Measurements from ENCODE around the gene ZDHHC4. TPM values are rescaled to one million over a fixed set of nuclear protein-coding genes. Genes with fewer than 3 reads are reported as not detected.

The ZDHHC4 gene
- total and polyA plus RNA-seq, 2 of the 8 experiments (the other 6 are each of a cell fraction or from before 2014, with no cell fraction given), result 50.2 to 171 TPM

DNA sequence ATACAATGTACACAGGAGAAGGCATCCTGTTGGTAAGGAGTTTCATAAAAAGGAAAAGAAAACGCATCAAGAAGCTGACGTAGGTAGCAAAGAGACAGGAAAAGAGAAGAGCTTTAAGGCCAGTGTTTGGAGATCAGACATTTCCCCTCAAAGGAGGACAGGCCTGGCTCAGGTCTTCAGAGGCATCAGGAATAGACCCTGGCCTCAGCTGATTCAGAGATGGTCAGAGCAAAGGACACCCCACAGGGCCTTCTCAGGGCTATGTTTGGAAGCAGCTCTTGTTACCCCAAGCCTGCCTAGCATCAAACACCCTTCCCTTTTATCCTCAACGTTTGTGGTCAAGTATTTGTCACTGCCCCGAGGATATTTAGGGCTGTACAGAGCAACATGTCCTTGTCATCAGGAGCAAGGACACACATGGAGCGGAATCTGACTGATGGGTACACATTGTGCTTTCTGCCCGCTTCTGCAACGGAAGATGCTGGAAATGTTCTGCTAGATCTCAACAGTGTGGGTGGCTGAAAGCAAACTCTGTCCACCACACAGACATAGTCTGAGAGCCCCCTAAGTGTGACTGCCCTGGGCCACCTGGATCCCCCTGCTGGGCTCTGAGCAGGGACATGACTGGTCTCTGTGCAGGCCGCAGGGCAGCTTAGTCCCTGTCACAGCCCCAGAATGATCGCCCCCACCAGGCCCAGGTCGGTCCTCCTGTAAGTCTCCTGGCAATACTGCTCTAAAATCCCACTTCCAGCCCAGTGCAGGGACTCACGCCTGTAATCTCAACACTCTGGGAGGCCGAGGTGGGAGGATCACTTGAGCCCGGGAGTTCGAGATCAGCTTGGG lies 1.0 kb upstream of the ZDHHC4 start:
- CTCF ChIA-PET (ENCODE audit: partially characterized antibody), result interaction anchor here (0.8 to 8.7 kb wide), 8 partner anchors 9 to 1082 kb away, joined by 3 to 63 read pairs (median 10); partner anchors contain the start of gene INTS15
- Histone ChIP-seq H2AFZ (ENCODE audit: low read length) (no peak overlapping the region), H3K4me3 (ENCODE audit: extremely low read depth in 1 of 4, insufficient read depth in 2 of 4, low read depth in 3 of 4, low read length in 4 of 4) (peak overlapping the region in 2 of 4 experiments; percentile 32 to 59; a peak in 1 of 8 replicates)

More for the DNA sequence above, 1.0 kb upstream of the ZDHHC4 start:
- Histone ChIP-seq H3K27ac (ENCODE audit: low read depth, low read length) (no peak overlapping the region), H3K9ac (replicated peaks in 1 of 4; ENCODE audit: extremely low read depth in 1 of 4, low read depth in 3 of 4, low read length in 3 of 4) (no peak overlapping the region), H3K23me2 (ENCODE audit: low read depth, low read length) (no peaks in the 10 kb centered on the region; the same call in 1 of the 2 replicates), H3K14ac (ENCODE audit: insufficient read length) (no peak overlapping the region), H4K8ac (ENCODE audit: extremely low read depth, insufficient read depth, low read length) (no peak overlapping the region), H2BK120ac (replicated peaks; ENCODE audit: low read depth, low read length) (no peak overlapping the region), H2BK12ac (ENCODE audit: low read depth, low read length) (peak overlapping the region; percentile 31; the same call in 1 of the 2 replicates), H4K5ac (ENCODE audit: insufficient read length, low read depth, low read length) (no peak overlapping the region), H3K4me1 (replicated peaks in 1 of 4; ENCODE audit: control insufficient read depth in 3 of 4, insufficient read depth in 4 of 4, low read length in 3 of 4) (no peaks in the 10 kb centered on the region), H4K91ac (replicated peaks; ENCODE audit: insufficient read length, low read length) (no peak overlapping the region), H3K79me2 (ENCODE audit: control insufficient read depth in 1 of 2, insufficient read depth in 2 of 2, low read length in 2 of 2) (no peaks in the 10 kb centered on the region), H3K18ac (ENCODE audit: extremely low read depth, low read length) (no peak overlapping the region), H2BK20ac (ENCODE audit: low read length) (no peak overlapping the region), H4K20me1 (replicated peaks in 1 of 2; ENCODE audit: control insufficient read depth in 1 of 2, insufficient read depth in 2 of 2, low read length in 2 of 2) (no peaks in the 10 kb centered on the region), H2AK5ac (ENCODE audit: low read depth, low read length) (0 out of 2 replicates have a peak overlapping the region, but pooled peaks have one; percentile 9), H3K79me1 (ENCODE audit: low read depth, low read length) (no peaks in the 10 kb centered on the region), H3K27me3 (replicated peaks in 1 of 4; ENCODE audit: control insufficient read depth in 3 of 4, extremely low read depth in 1 of 4, insufficient read depth in 3 of 4, low read length in 3 of 4) (no peaks in the 10 kb centered on the region), H3K9me3 (ENCODE audit: insufficient read depth in 2 of 2, low read depth in 1 of 2, low read length in 1 of 2) (no peaks in the 10 kb centered on the region), H2BK5ac (ENCODE audit: low read depth, low read length) (no peak overlapping the region), H2BK15ac (ENCODE audit: low read length) (0 out of 2 replicates have a peak overlapping the region, but pooled peaks have one; percentile 11), H3K23ac (ENCODE audit: insufficient read length) (no peak overlapping the region), H3K4ac (replicated peaks; ENCODE audit: insufficient read length, low read depth, low read length) (no peak overlapping the region), H3K36me3 (ENCODE audit: control insufficient read depth in 2 of 4, insufficient read depth in 4 of 4, low read length in 3 of 4) (peaks cover 3 to 11% (median 7%) of the 10 kb centered on the region in 4 experiments; a peak in 4 of 8 replicates), H3K4me2 (ENCODE audit: insufficient read depth in 1 of 2, low read depth in 2 of 2, low read length in 2 of 2) (peak overlapping the region in 1 of 2 experiments; percentile 58; a peak in 1 of 4 replicates), H3K56ac (replicated peaks; ENCODE audit: insufficient read length, low read depth, low read length) (no peak overlapping the region)
- TF ChIP-seq, protein P1, sequence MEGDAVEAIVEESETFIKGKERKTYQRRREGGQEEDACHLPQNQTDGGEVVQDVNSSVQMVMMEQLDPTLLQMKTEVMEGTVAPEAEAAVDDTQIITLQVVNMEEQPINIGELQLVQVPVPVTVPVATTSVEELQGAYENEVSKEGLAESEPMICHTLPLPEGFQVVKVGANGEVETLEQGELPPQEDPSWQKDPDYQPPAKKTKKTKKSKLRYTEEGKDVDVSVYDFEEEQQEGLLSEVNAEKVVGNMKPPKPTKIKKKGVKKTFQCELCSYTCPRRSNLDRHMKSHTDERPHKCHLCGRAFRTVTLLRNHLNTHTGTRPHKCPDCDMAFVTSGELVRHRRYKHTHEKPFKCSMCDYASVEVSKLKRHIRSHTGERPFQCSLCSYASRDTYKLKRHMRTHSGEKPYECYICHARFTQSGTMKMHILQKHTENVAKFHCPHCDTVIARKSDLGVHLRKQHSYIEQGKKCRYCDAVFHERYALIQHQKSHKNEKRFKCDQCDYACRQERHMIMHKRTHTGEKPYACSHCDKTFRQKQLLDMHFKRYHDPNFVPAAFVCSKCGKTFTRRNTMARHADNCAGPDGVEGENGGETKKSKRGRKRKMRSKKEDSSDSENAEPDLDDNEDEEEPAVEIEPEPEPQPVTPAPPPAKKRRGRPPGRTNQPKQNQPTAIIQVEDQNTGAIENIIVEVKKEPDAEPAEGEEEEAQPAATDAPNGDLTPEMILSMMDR (IDR thresholded peaks at IDR 0.05; ENCODE audit: control extremely low read depth in 1 of 3, insufficient read depth in 1 of 3, low read depth in 1 of 3, low read length in 3 of 3), result 0 out of 4 replicates have a peak, but pooled peaks of 1 of the 3 experiments have one; percentile 7
- no peak for TF ChIP-seq SIN3A (conservative IDR thresholded peaks at IDR 0.05 in 1 of 2, IDR thresholded peaks at IDR 0.05 in 1 of 2; ENCODE audit: low read depth in 1 of 2, low read length in 2 of 2)
- 86% methylated on average over 11 of the region's 14 CpGs; no CpG with 5 or more reads in 1 of the 2 experiments for WGBS, 2 experiments (ENCODE audit: extremely low coverage in 1 of 2, insufficient coverage in 1 of 2, insufficient read length in 1 of 2, insufficient replicate concordance in 2 of 2, low coverage in 1 of 2, low lambda C conversion rate in 2 of 2, missing lambda C conversion rate in 1 of 2)
- DNase-seq (ENCODE audit: low read depth in 1 of 2, low spot score in 2 of 2) (no peak), FAIRE-seq (no peak)
- POLR2A ChIA-PET (ENCODE audit: partially characterized antibody), result interaction anchor here (0.6 to 3.5 kb wide), 4 partner anchors 9 to 44 kb away, joined by 3 to 25 read pairs (median 3); partner anchors contain the start of gene INTS15

All from H1 (cell line).